HepG2 (cell line): Measurements from ENCODE around the gene FAM174C. TPM values are rescaled to one million over a fixed set of nuclear protein-coding genes. Genes with fewer than 3 reads are reported as not detected.

Source experiments
- ADNP ChIP-seq: sonication (generic); formaldehyde crosslinking; IDR thresholded peaks from 2 replicates; pipeline ENCODE4 v1.4.0; 2020; ENCODE audit warnings: missing genetic modification reagents
- ARNTL ChIP-seq: sonication (generic); formaldehyde crosslinking; IDR thresholded peaks from 2 replicates; pipeline ENCODE4 v1.4.0; 2020; ENCODE audit warnings: mild to moderate bottlenecking, missing genetic modification reagents
- CREB3 ChIP-seq: sonication (generic); formaldehyde crosslinking; IDR thresholded peaks from 2 replicates; pipeline ENCODE4 v1.5.0; 2020; ENCODE audit warnings: missing genetic modification reagents
- ERF ChIP-seq: IDR thresholded peaks from 2 replicates; pipeline ENCODE4 v1.6.1; 2018; ENCODE audit warnings: missing biosample characterization, missing genetic modification reagents
- FOXP4 ChIP-seq: sonication (generic); formaldehyde crosslinking; IDR thresholded peaks from 2 replicates; pipeline ENCODE4 v1.4.0; 2020; ENCODE audit warnings: missing genetic modification reagents
- GATA4 ChIP-seq: sonication (generic); IDR thresholded peaks from 2 replicates; pipeline ENCODE4 v1.6.1; 2016; ENCODE audit warnings: antibody characterized with exemption, low read depth, borderline replicate concordance
- LCORL ChIP-seq, 2 experiments: fragments of 450-650 bp in 1 of 2; sonication (generic) in 1 of 2; formaldehyde crosslinking in 1 of 2; IDR thresholded peaks; 2 replicates each; pipeline versions ENCODE4 v1.5.0 to v1.6.1; 2017 to 2020; ENCODE audit warnings: antibody characterized with exemption in 1 of 2, missing genetic modification reagents in 1 of 2
- MIXL1 ChIP-seq: IDR thresholded peaks from 2 replicates; pipeline ENCODE4 v1.6.1; 2016
- MTF2 ChIP-seq: sonication (generic); formaldehyde crosslinking; IDR thresholded peaks from 2 replicates; pipeline ENCODE4 v1.5.0; 2020; ENCODE audit warnings: missing genetic modification reagents, borderline replicate concordance
- PBX2 ChIP-seq: IDR thresholded peaks from 2 replicates; pipeline ENCODE4 v1.6.1; 2016; ENCODE audit warnings: control low read depth
- SIX1 ChIP-seq: sonication (generic); formaldehyde crosslinking; IDR thresholded peaks from 2 replicates; pipeline ENCODE4 v1.4.0; 2020; ENCODE audit warnings: missing genetic modification reagents, borderline replicate concordance
- SIX4 ChIP-seq: sonication (generic); formaldehyde crosslinking; IDR thresholded peaks from 2 replicates; pipeline ENCODE4 v1.4.0; 2020; ENCODE audit warnings: missing genetic modification reagents
- SMARCC2 ChIP-seq: fragments of 450-650 bp; IDR thresholded peaks from 2 replicates; pipeline ENCODE4 v1.6.1; 2017; ENCODE audit warnings: antibody characterized with exemption, mild to moderate bottlenecking
- SOX5 ChIP-seq: IDR thresholded peaks from 2 replicates; pipeline ENCODE4 v1.6.1; 2016; ENCODE audit warnings: borderline replicate concordance
- TFE3 ChIP-seq: IDR thresholded peaks from 2 replicates; pipeline ENCODE4 v1.6.1; 2016
- THAP7 ChIP-seq: sonication (generic); formaldehyde crosslinking; IDR thresholded peaks from 2 replicates; pipeline ENCODE4 v1.8.1; 2023; ENCODE audit warnings: mild to moderate bottlenecking, missing genetic modification reagents
- ZBTB43 ChIP-seq: sonication (generic); formaldehyde crosslinking; conservative IDR thresholded peaks from 2 replicates; pipeline ENCODE4 v1.4.0; 2020; ENCODE audit warnings: missing genetic modification reagents
- ZKSCAN1 ChIP-seq: fragments of 150-350 bp; IDR thresholded peaks from 2 replicates; pipeline ENCODE4 v1.6.1; 2014; ENCODE audit warnings: low read length
- ZMYM2 ChIP-seq: sonication (generic); formaldehyde crosslinking; IDR thresholded peaks from 2 replicates; pipeline ENCODE4 v1.8.0; 2022; ENCODE audit warnings: mild to moderate bottlenecking, missing genetic modification reagents
- ZNF207 ChIP-seq: fragments of 450-650 bp; IDR thresholded peaks from 2 replicates; pipeline ENCODE4 v1.6.1; 2016; ENCODE audit warnings: antibody characterized with exemption, borderline replicate concordance
- ZNF33B ChIP-seq: sonication (generic); formaldehyde crosslinking; IDR thresholded peaks from 2 replicates; pipeline ENCODE4 v1.5.1; 2020; ENCODE audit warnings: mild to moderate bottlenecking, missing genetic modification reagents
- ZNF576 ChIP-seq: sonication (generic); formaldehyde crosslinking; IDR thresholded peaks from 2 replicates; pipeline ENCODE4 v1.4.0; 2020; ENCODE audit warnings: mild to moderate bottlenecking, missing genetic modification reagents
- ZNF792 ChIP-seq: IDR thresholded peaks from 2 replicates; pipeline ENCODE4 v1.6.1; 2016
- polyA plus RNA-seq, 8 experiments: library from polyadenylated mRNA; depleted of rRNA in 3 of 8; stranded (reverse) in 7 of 8; unstranded in 1 of 8; fragments of >200 nt; fragmentation: Illumina TruSeq in 4 of 8; extraction: Trizol in 4 of 8; gene quantifications; 2 replicates each; pipeline versions ENCODE4 v1.2.1 to v1.2.3, GENCODE V29; 2011 to 2016; ENCODE audit warnings: low read depth in 4 of 8, missing spikeins in 1 of 8, mixed read lengths in 1 of 8; ENCODE audit not compliant: insufficient read depth in 1 of 8
- total RNA-seq, 5 experiments: library from RNA; depleted of rRNA; stranded (reverse); fragments of >200 nt; fragmentation: Illumina TruSeq; extraction: Trizol; gene quantifications; 2 replicates each; pipeline ENCODE4 v1.2.3, GENCODE V29; 2016; ENCODE audit warnings: low read depth in 1 of 5

FAM174C gene
- total and polyA plus RNA-seq, 2 of the 13 experiments (the other 11 are each of a cell fraction or from before 2014, with no cell fraction given), result 19.5 to 31.3 TPM

GRCh38 chr19:1244693-1245451 lies 30.5 kb upstream of the FAM174C start (continued):
- TF ChIP-seq ZNF207 (no peak), ADNP (CRISPR knock-in tag) (no peak), ZNF792 (CRISPR knock-in tag) (no peak), ARNTL (peak; percentile 93), SIX1 (peak; percentile 50; the same call in 1 of the 2 replicates), ZNF576 (CRISPR knock-in tag) (no peak), SIX4 (CRISPR knock-in tag) (peak; percentile 66; the same call in 1 of the 2 replicates), ERF (CRISPR knock-in tag) (peak; percentile 86; the same call in 1 of the 2 replicates), FOXP4 (CRISPR knock-in tag) (peak; percentile 82), ZBTB43 (CRISPR knock-in tag) (no peak), ZMYM2 (peak; percentile 99), TFE3 (CRISPR knock-in tag) (peak; percentile 40; the same call in 1 of the 2 replicates), LCORL (IDR thresholded peaks at IDR 0.05) (no peak), LCORL (CRISPR knock-in tag; IDR thresholded peaks at IDR 0.05) (peak; percentile 97), SMARCC2 (no peak), THAP7 (CRISPR knock-in tag) (peak; percentile 88; the same call in 1 of the 2 replicates), ZNF33B (no peak), ZKSCAN1 (peak; percentile 88), SOX5 (peak; percentile 81), PBX2 (peak; percentile 44; the same call in 1 of the 2 replicates), GATA4 (peak; percentile 16; the same call in 1 of the 2 replicates), MTF2 (no peak), MIXL1 (CRISPR knock-in tag) (peak; percentile 77; the same call in 1 of the 2 replicates), CREB3 (CRISPR knock-in tag) (no peak)
